ENCODE data around the gene LRIG1.

DNA sequence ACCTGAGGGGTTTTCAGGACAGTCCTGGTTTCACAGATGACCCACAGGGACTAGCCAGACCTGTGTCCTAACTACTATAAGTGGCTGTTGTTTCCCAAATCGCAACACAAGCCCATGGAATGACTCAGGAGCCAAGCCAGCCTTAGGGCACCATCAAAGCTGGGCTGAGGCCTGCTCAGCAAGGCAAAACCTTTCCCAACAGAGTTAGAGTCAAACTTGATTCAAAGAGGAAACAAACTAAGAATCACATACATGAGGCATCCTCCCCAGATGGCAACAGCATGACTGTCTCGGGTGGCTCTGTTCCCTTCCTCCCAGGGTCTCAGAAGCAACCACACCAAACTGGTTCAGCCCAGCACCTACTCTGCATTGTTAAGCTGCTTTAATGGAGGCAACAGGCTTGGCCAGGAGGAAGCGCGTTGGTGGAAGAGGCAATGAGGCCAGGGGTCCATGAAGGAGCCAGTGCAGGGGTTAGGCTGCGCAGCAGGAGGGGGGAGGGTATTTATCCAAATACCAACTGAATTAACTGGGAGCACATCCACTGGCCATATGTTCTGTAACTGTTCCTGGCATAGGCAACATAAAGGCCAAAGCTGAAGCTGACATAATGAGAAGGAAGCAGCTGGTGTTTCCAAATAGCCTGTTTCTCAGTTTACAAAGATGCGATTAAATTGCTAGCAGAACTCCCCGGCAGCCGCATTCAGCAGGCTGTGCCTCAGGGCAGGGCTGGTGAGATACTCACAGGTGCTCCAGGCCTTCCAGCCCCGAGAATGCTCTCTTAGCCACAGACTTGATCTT lies 102.4 kb downstream of the LRIG1 start:
- TF ChIP-seq SMC3 (conservative IDR thresholded peaks at IDR 0.05; ENCODE audit: insufficient read depth, low read depth, low read length) = no peak
- TF ChIP-seq CHD1 (IDR thresholded peaks at IDR 0.05; ENCODE audit: low read length) = no peak
- no peak for TF ChIP-seq ELF4 (CRISPR knock-in tag; IDR thresholded peaks at IDR 0.05)
- no peak for TF ChIP-seq NR1H2 (CRISPR knock-in tag; IDR thresholded peaks at IDR 0.05)
